Choroid plexus epithelial cell (primary cell): Measurements from ENCODE around the gene CBX4.
A peak's percentile ranks its signal among the peaks of the same experiment; 100 is the strongest.

Source experiments
- DNase-seq: peaks from one replicate; pipeline ENCODE4 v3.0.0-alpha.2; 2010; ENCODE audit warnings: low read depth
- H3K4me3 ChIP-seq: 2 replicates; pipeline ENCODE4 v1.5.1; 2011; ENCODE audit warnings: low read depth, mild to moderate bottlenecking, control low read depth, low read length, moderate library complexity
- TF ChIP-seq, protein P1 (sequence below): conservative IDR thresholded peaks from 2 replicates; pipeline ENCODE4 v1.5.1; 2011; ENCODE audit warnings: low read depth, mild to moderate bottlenecking, control low read depth, inconsistent platforms, low read length, moderate library complexity

Gene CBX4

GRCh38 chr17:79835953-79836509, 3.2 kb downstream of the CBX4 start:
- TF ChIP-seq, protein P1, sequence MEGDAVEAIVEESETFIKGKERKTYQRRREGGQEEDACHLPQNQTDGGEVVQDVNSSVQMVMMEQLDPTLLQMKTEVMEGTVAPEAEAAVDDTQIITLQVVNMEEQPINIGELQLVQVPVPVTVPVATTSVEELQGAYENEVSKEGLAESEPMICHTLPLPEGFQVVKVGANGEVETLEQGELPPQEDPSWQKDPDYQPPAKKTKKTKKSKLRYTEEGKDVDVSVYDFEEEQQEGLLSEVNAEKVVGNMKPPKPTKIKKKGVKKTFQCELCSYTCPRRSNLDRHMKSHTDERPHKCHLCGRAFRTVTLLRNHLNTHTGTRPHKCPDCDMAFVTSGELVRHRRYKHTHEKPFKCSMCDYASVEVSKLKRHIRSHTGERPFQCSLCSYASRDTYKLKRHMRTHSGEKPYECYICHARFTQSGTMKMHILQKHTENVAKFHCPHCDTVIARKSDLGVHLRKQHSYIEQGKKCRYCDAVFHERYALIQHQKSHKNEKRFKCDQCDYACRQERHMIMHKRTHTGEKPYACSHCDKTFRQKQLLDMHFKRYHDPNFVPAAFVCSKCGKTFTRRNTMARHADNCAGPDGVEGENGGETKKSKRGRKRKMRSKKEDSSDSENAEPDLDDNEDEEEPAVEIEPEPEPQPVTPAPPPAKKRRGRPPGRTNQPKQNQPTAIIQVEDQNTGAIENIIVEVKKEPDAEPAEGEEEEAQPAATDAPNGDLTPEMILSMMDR: no peak
- DNase-seq: no peak
- H3K4me3 ChIP-seq: no peak overlapping the region

DNA sequence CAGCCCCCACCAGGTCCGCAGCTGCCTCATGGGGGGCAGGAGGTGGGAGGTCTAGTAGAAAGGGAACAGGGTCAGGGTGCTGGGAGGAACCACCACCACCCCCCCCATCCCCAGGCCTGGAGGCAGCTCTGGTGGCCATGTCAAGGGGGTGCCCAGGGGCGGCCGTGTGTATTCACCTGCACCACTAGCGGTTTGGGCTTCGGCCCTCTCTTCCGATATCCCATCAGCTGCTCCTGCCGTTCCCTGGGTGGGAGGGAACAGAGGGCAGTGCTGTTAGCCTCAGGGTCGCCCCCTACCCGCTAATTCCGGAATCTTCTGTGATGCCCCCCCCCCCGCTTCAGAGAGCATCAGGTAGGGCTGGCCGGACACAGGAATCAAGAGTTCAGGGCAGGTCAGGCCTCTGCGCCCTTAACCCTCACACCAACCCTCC, 3.8 kb downstream of the CBX4 start:
- H3K4me3 ChIP-seq: no peak overlapping the region
- DNase-seq: no peak
- TF ChIP-seq, protein P1: no peak

DNA sequence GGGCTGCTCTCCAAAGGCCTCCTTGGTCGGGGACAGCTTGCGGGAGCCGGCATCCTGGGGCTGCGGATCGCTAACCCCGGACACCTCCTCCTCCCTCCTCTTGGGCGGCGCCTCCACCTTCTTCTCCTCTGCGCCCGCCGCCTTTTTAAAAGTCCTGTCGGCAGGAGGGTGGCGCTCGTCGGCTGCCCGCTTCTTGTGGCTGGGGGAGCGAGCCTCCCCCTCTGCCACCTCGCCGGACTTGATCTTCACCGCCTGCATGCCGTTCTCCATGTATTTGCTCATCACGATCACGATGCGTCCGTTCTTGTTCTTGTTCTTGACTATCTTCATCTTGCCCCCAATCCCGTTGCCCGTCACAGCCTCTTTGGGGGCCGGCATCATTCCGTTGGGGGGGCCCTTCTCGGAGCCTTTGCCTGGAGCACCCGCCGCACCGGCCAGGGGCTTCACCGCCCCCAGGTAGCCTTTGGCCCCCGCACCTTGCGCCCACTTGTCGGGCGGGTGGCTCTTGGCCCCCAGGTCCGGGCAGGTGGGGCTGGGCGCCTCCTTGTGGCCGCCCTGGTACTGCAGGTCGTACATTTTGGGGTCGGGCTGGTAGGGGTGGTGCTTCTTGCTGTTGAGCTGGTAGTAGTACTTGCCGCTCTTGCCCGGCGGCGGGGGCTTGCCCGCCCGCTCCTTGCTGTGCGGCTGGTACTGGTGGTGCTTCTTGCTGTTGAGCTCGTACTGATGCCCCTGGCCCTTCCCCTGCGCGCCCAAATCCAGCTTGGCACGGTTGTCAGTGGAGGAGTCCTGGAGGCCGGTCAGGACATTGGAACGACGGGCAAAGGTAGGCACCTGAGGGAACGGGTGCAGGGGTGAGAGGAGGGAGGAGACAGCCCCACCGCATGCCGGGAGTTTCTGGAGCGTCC, 4.4 kb downstream of the CBX4 start:
- DNase-seq: no peak
- TF ChIP-seq, protein P1: peak; percentile 72
- no peak overlapping the region for H3K4me3 ChIP-seq

DNA sequence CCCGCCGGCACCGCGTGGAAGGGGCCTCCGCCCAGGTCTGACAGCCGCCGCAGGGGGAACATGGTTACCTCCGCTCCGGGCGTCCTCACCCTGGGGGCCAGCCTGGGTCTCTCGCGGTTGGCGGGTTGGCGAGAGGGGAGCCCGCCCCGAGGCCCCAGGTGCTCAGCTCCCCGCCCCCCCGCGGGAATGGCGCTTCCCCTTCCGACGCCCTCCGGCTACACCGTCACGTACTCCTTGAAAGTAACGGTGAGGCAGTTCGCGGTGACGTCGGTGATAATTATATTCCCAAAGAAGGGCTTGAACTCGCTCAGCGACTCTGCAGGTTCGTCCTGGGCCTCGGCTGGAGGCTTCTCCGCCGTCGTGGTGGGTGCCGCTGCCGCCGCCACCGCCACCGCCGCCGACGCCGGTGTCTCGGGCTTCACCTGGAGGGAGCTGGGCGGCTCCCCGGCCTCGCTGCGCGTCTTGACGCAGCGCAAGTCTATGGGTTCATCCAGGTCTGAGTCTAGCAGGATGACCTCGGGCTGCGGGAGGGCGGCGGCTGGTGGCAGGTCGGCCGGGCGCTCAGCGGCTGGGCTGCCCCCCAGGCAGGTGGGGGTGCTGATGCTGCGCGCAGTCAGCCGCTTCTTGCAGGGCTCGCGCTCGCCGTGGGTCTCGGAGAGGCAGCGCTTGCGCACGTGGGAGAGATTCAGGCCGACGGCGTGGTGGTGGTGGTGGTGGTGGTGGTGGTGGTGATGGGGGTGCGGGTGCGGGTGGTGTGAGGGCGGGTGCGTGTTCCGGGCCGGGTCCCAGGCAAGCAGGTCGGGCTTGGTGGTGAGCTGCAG, 5.3 kb downstream of the CBX4 start:
- TF ChIP-seq, protein P1: no peak
- no peak for DNase-seq
- H3K4me3 ChIP-seq: no peak overlapping the region

GRCh38 chr17:79833110-79833450, 6.2 kb downstream of the CBX4 start:
- no peak for DNase-seq
- H3K4me3 ChIP-seq: no peak overlapping the region
- TF ChIP-seq, protein P1: no peak

DNA sequence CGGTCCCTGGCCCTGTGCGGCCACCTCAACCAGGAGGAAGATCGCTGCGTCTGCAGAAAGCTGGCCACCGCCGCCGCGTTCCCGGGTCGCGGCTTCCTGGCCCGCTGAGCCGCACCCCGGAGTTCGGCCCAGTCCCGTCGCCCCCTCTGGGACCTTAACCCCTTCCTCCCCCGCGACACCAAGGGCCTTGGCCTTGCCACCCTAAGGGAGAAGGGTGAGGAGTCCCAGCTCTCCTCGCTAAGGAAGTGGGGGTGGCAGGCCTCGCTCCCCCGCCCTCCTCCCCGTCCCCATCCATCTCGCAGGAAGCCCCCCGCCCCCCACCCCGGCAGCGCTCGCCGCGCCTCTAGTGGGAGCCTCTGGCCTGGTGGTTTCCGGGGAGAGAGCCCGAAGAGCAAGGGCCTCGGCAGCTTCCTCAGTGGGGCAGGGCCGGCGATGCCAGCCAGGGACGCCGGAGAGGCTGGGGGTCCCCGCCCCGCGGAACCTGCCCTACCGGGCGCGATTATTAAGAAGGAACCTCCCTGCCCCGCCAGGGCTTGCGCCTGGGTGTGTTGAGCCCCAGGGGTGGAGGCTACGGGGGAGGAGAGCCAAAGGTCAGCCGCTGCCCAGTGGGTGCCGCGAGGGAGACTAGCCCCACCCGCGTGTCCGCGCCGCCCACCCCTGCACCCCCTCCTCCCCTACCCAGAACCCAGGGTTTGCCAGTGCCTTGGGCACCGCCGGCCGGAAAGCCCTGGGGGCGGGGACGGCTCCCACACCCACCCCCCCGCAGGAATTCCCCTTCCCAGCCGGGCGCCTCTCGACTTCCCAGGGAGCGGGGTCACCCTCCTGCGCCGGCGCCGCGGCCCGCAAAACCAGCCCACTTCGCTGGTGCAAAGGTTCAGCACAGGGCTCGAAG, 6.8 kb downstream of the CBX4 start:
- DNase-seq: peak; percentile 51
- TF ChIP-seq, protein P1: peak; percentile 4

More for the DNA sequence above, 6.8 kb downstream of the CBX4 start:
- H3K4me3 ChIP-seq: peak overlapping the region; percentile 35
